CD8-positive, alpha-beta memory T cell (primary cell): ENCODE data around the gene CCDC97. TPM values are rescaled to one million over a fixed set of nuclear protein-coding genes. Genes with fewer than 3 reads are reported as not detected.

Experiments used
- CTCF ChIA-PET: fragments of 350-600 bp; sonication (Branson Sonifier 250); formaldehyde crosslinking; loops from one replicate; lab custom pipeline; 2021; ENCODE audit warnings: antibody characterized with exemption; lab: Charles Lee
- POLR2A ChIA-PET: fragments of 350-600 bp; sonication (Branson Sonifier 250); formaldehyde crosslinking; loops from one replicate; lab custom pipeline; 2021; ENCODE audit warnings: antibody characterized with exemption; lab: Charles Lee
- DNase-seq, 5 donors: peaks; one replicate each; pipeline versions ENCODE4 v3.0.0 to v3.0.0-alpha.2; 2020 to 2022; ENCODE audit warnings: mixed read lengths in 1 of 5
- H3K27ac ChIP-seq: one replicate; pipeline ENCODE4 v1.7.0; 2013; ENCODE audit warnings: low read depth, mild to moderate bottlenecking, low read length, moderate library complexity
- H3K27me3 ChIP-seq: 2 replicates; pipeline ENCODE4 v1.7.0; 2013; ENCODE audit warnings: low read length, mild to moderate bottlenecking; ENCODE audit not compliant: insufficient read depth, poor library complexity, severe bottlenecking
- H3K36me3 ChIP-seq: 2 replicates; pipeline ENCODE4 v1.7.0; 2013; ENCODE audit warnings: mild to moderate bottlenecking, low read length, moderate library complexity; ENCODE audit not compliant: insufficient read depth
- H3K4me1 ChIP-seq: 2 replicates; pipeline ENCODE4 v1.7.0; 2013; ENCODE audit warnings: mild to moderate bottlenecking, low read length, moderate library complexity; ENCODE audit not compliant: insufficient read depth
- H3K4me3 ChIP-seq: 2 replicates; pipeline ENCODE4 v1.7.0; 2013; ENCODE audit warnings: mild to moderate bottlenecking, low read length
- H3K9me3 ChIP-seq: 2 replicates; pipeline ENCODE4 v1.7.0; 2013; ENCODE audit warnings: mild to moderate bottlenecking, low read length
- H3K27ac Mint-ChIP-seq, 8 donors: one replicate each; pipeline ENCODE4 v1.8.0; 2020 to 2021; ENCODE audit warnings: mixed read lengths in 8 of 8, mild to moderate bottlenecking in 6 of 8, inconsistent platforms in 3 of 8, moderate library complexity in 3 of 8
- H3K27me3 Mint-ChIP-seq, 2 donors: one replicate each; pipeline ENCODE4 v1.8.0; 2020 to 2021; ENCODE audit warnings: mixed read lengths in 2 of 2, mild to moderate bottlenecking in 1 of 2, moderate library complexity in 1 of 2
- H3K36me3 Mint-ChIP-seq, 3 donors: one replicate each; pipeline ENCODE4 v1.8.0; 2020 to 2021; ENCODE audit warnings: mixed read lengths in 3 of 3, inconsistent platforms in 1 of 3, mild to moderate bottlenecking in 1 of 3
- H3K4me1 Mint-ChIP-seq, 3 donors: one replicate each; pipeline ENCODE4 v1.8.0; 2020 to 2021; ENCODE audit warnings: mixed read lengths in 3 of 3, inconsistent platforms in 1 of 3, mild to moderate bottlenecking in 1 of 3
- H3K4me3 Mint-ChIP-seq, 7 donors: one replicate each; pipeline ENCODE4 v1.8.0; 2020 to 2021; ENCODE audit warnings: mixed read lengths in 7 of 7, mild to moderate bottlenecking in 6 of 7, moderate library complexity in 4 of 7, inconsistent platforms in 2 of 7
- H3K9me3 Mint-ChIP-seq, 5 donors: one replicate each; pipeline ENCODE4 v1.8.0; 2020 to 2022; ENCODE audit warnings: mixed read lengths in 5 of 5, mild to moderate bottlenecking in 3 of 5, moderate library complexity in 2 of 5, inconsistent platforms in 1 of 5
- polyA plus RNA-seq: library from polyadenylated mRNA; unstranded; fragments of 300-500 nt; fragmentation: Illumina TruSeq; gene quantifications from one replicate; pipeline ENCODE4 v1.2.3, GENCODE V29; 2021
- total RNA-seq, 2 experiments: library from RNA; stranded (reverse); gene quantifications; one replicate each; pipeline ENCODE4 v1.2.3, GENCODE V29; 2021

CCDC97 gene
- total and polyA plus RNA-seq, 3 experiments from 2014 or later = 29.7 to 32.1 (median 31.7) TPM

- peaks cover 14 to 74% (median 21%) of the 10 kb centered on the region in 3 donors for H3K36me3 Mint-ChIP-seq
These were observed 3.8 kb upstream of the CCDC97 start for GRCh38 chr19:41305927-41306793.

GRCh38 chr19:41307090-41307875 lies 2.7 kb upstream of the CCDC97 start:
- Mint-ChIP-seq H3K9me3 (no peaks in the 10 kb centered on the region), H3K27ac (peak overlapping the region; percentile 93 to 100 (median 98)), H3K27me3 (peaks cover 0 to 8% of the 10 kb centered on the region in 2 donors), H3K4me3 (peak overlapping the region; percentile 77 to 100 (median 97)), H3K36me3 (peaks cover 13 to 71% (median 14%) of the 10 kb centered on the region in 3 donors), H3K4me1 (peaks cover 85 to 99% (median 97%) of the 10 kb centered on the region in 3 donors)
- H3K4me3 ChIP-seq = peak overlapping the region; percentile 31
- POLR2A ChIA-PET = interaction anchor here (0.5 to 10.2 kb wide), 6 partner anchors 10 to 87 kb away, joined by 3 to 128 read pairs (median 3); partner anchors contain the start of genes HNRNPUL1 and TGFB1
- peak in 2 of 5 donors; percentile 66 to 83 for DNase-seq
- H3K9me3 ChIP-seq = no peaks in the 10 kb centered on the region
- H3K27me3 ChIP-seq = no peaks in the 10 kb centered on the region
- H3K27ac ChIP-seq = peak overlapping the region; percentile 90
- H3K36me3 ChIP-seq = peaks cover 29% of the 10 kb centered on the region
- CTCF ChIA-PET = interaction anchor here (0.9 to 10.1 kb wide), 14 partner anchors 9 to 644 kb away, joined by 3 to 101 read pairs (median 4); partner anchors contain the start of genes HNRNPUL1 and TGFB1
- H3K4me1 ChIP-seq = peaks cover 89% of the 10 kb centered on the region

More at GRCh38 chr19:41305927-41306793, 3.8 kb upstream of the CCDC97 start:
- CTCF ChIA-PET = interaction anchor here (1.0 to 10.1 kb wide), 5 partner anchors 20 to 102 kb away, joined by 4 to 101 read pairs (median 54); partner anchors contain the start of genes HNRNPUL1 and TGFB1
- Mint-ChIP-seq H3K4me1 (peaks cover 87 to 99% (median 99%) of the 10 kb centered on the region in 3 donors), H3K27me3 (peaks cover 0 to 8% of the 10 kb centered on the region in 2 donors), H3K27ac (peak overlapping the region; percentile 93 to 100 (median 98)), H3K9me3 (no peaks in the 10 kb centered on the region), H3K4me3 (peak overlapping the region; percentile 77 to 100 (median 97))
- Histone ChIP-seq H3K9me3 (no peaks in the 10 kb centered on the region), H3K4me1 (peaks cover 94% of the 10 kb centered on the region), H3K27me3 (no peaks in the 10 kb centered on the region), H3K4me3 (peak overlapping the region; percentile 26), H3K27ac (no peak overlapping the region), H3K36me3 (peaks cover 29% of the 10 kb centered on the region)
- POLR2A ChIA-PET = interaction anchor here (0.6 to 10.2 kb wide), 2 partner anchors 39 to 43 kb away, joined by 4 to 128 read pairs; partner anchors contain the start of gene HNRNPUL1
- DNase-seq = peak in 1 of 5 donors; percentile 4

- Mint-ChIP-seq H3K4me1 (peaks cover 83 to 98% (median 96%) of the 10 kb centered on the region in 3 donors), H3K36me3 (peaks cover 8 to 71% (median 11%) of the 10 kb centered on the region in 3 donors), H3K4me3 (peak overlapping the region; percentile 94 to 100 (median 98)), H3K27ac (peak overlapping the region; percentile 93 to 100 (median 98)), H3K27me3 (peaks cover 0 to 8% of the 10 kb centered on the region in 2 donors), H3K9me3 (no peaks in the 10 kb centered on the region)
- ChIA-PET CTCF (interaction anchor here (0.7 to 10.1 kb wide), 19 partner anchors 10 to 645 kb away, joined by 3 to 101 read pairs (median 4); partner anchors contain the start of genes B9D2, HNRNPUL1 and TGFB1), POLR2A (interaction anchor here (0.7 to 10.2 kb wide), 6 partner anchors 13 to 104 kb away, joined by 3 to 128 read pairs (median 6); partner anchors contain the start of genes HNRNPUL1 and TGFB1)
- H3K27me3 ChIP-seq = no peaks in the 10 kb centered on the region
- H3K36me3 ChIP-seq = peaks cover 36% of the 10 kb centered on the region
- H3K4me3 ChIP-seq = peak overlapping the region; percentile 31
- DNase-seq = no peak
- H3K4me1 ChIP-seq = peaks cover 82% of the 10 kb centered on the region
- no peaks in the 10 kb centered on the region for H3K9me3 ChIP-seq
- peak overlapping the region; percentile 90 for H3K27ac ChIP-seq
These were observed 2.0 kb upstream of the CCDC97 start for GRCh38 chr19:41307954-41308449.

- H3K9me3 Mint-ChIP-seq = no peaks in the 10 kb centered on the region
- Histone ChIP-seq H3K4me1 (peaks cover 76% of the 10 kb centered on the region), H3K36me3 (peaks cover 39% of the 10 kb centered on the region), H3K9me3 (no peaks in the 10 kb centered on the region), H3K27ac (peak overlapping the region; percentile 90), H3K27me3 (no peaks in the 10 kb centered on the region), H3K4me3 (peak overlapping the region; percentile 93)
- POLR2A ChIA-PET = interaction anchor here (0.6 to 10.2 kb wide), 7 partner anchors 13 to 104 kb away, joined by 3 to 128 read pairs (median 9); partner anchors contain the start of genes B9D2, HNRNPUL1 and TGFB1
- CTCF ChIA-PET = interaction anchor here (0.7 to 10.1 kb wide), 25 partner anchors 11 to 645 kb away, joined by 3 to 101 read pairs (median 4); partner anchors contain the start of genes B9D2, HNRNPUL1 and TGFB1
- DNase-seq = peak; percentile 86 to 95 (median 90)
- H3K27me3 Mint-ChIP-seq = peaks cover 0 to 8% of the 10 kb centered on the region in 2 donors
- peak overlapping the region; percentile 94 to 100 (median 98) for H3K4me3 Mint-ChIP-seq
- peaks cover 12 to 71% (median 15%) of the 10 kb centered on the region in 3 donors for H3K36me3 Mint-ChIP-seq
- peak overlapping the region; percentile 93 to 100 (median 98) for H3K27ac Mint-ChIP-seq
- peaks cover 82 to 98% (median 96%) of the 10 kb centered on the region in 3 donors for H3K4me1 Mint-ChIP-seq
These were observed 1.4 kb upstream of the CCDC97 start for GRCh38 chr19:41308450-41309179.

- H3K27me3 Mint-ChIP-seq = peaks cover 0 to 8% of the 10 kb centered on the region in 2 donors
- peak overlapping the region; percentile 93 for H3K4me3 ChIP-seq
These were observed 566 bp upstream of the CCDC97 start for GRCh38 chr19:41309180-41310032.

GRCh38 chr19:41311072-41311471 lies 1.1 kb downstream of the CCDC97 start:
- Mint-ChIP-seq H3K4me3 (peak overlapping the region; percentile 34 to 99 (median 97)), H3K4me1 (peaks cover 62 to 87% (median 81%) of the 10 kb centered on the region in 3 donors), H3K27me3 (peaks cover 0 to 8% of the 10 kb centered on the region in 2 donors), H3K9me3 (no peaks in the 10 kb centered on the region), H3K27ac (peak overlapping the region in 7 of 8 donors; percentile 95 to 100 (median 98)), H3K36me3 (peaks cover 8 to 61% (median 12%) of the 10 kb centered on the region in 3 donors)
- CTCF ChIA-PET = interaction anchor here (1.0 kb wide), 1 partner anchor 41 kb away, joined by 3 read pairs; no protein-coding TSS in a partner anchor
- DNase-seq = no peak
- H3K27ac ChIP-seq = peak overlapping the region; percentile 90
- H3K9me3 ChIP-seq = no peaks in the 10 kb centered on the region
- peaks cover 51% of the 10 kb centered on the region for H3K4me1 ChIP-seq
- H3K27me3 ChIP-seq = no peaks in the 10 kb centered on the region
- POLR2A ChIA-PET = interaction anchor here (10.2 kb wide), 1 partner anchor 47 kb away, joined by 128 read pairs; the partner anchor contains the start of gene HNRNPUL1
- peaks cover 19% of the 10 kb centered on the region for H3K36me3 ChIP-seq
- H3K4me3 ChIP-seq = peak overlapping the region; percentile 93

More at GRCh38 chr19:41309180-41310032, 566 bp upstream of the CCDC97 start:
- Mint-ChIP-seq H3K36me3 (peaks cover 8 to 70% (median 11%) of the 10 kb centered on the region in 3 donors), H3K9me3 (no peaks in the 10 kb centered on the region), H3K27ac (peak overlapping the region; percentile 93 to 100 (median 98)), H3K4me3 (peak overlapping the region; percentile 94 to 100 (median 98)), H3K4me1 (peaks cover 76 to 98% (median 93%) of the 10 kb centered on the region in 3 donors)
- CTCF ChIA-PET = interaction anchor here (0.7 to 10.1 kb wide), 18 partner anchors 11 to 646 kb away, joined by 3 to 101 read pairs (median 4); partner anchors contain the start of genes B9D2, HNRNPUL1 and TGFB1
- DNase-seq = no peak
- Histone ChIP-seq H3K27ac (peak overlapping the region; percentile 90), H3K4me1 (peaks cover 68% of the 10 kb centered on the region), H3K27me3 (no peaks in the 10 kb centered on the region), H3K36me3 (peaks cover 33% of the 10 kb centered on the region), H3K9me3 (no peaks in the 10 kb centered on the region)
- POLR2A ChIA-PET = interaction anchor here (0.6 to 10.2 kb wide), 9 partner anchors 14 to 131 kb away, joined by 3 to 128 read pairs (median 8); partner anchors contain the start of genes B9D2, DMAC2, HNRNPUL1 and TGFB1
